HG03159 (cell line): ENCODE results near the gene ZFAND5.

Source experiments
- ATAC-seq: cut with Tn5 transposase; IDR thresholded peaks from one replicate; pipeline ENCODE4 v1.9.1; 2021; ENCODE audit warnings: mild to moderate bottlenecking, moderate library complexity; ENCODE audit not compliant: unreplicated experiment

ZFAND5 gene, protein sequence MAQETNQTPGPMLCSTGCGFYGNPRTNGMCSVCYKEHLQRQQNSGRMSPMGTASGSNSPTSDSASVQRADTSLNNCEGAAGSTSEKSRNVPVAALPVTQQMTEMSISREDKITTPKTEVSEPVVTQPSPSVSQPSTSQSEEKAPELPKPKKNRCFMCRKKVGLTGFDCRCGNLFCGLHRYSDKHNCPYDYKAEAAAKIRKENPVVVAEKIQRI

DNA sequence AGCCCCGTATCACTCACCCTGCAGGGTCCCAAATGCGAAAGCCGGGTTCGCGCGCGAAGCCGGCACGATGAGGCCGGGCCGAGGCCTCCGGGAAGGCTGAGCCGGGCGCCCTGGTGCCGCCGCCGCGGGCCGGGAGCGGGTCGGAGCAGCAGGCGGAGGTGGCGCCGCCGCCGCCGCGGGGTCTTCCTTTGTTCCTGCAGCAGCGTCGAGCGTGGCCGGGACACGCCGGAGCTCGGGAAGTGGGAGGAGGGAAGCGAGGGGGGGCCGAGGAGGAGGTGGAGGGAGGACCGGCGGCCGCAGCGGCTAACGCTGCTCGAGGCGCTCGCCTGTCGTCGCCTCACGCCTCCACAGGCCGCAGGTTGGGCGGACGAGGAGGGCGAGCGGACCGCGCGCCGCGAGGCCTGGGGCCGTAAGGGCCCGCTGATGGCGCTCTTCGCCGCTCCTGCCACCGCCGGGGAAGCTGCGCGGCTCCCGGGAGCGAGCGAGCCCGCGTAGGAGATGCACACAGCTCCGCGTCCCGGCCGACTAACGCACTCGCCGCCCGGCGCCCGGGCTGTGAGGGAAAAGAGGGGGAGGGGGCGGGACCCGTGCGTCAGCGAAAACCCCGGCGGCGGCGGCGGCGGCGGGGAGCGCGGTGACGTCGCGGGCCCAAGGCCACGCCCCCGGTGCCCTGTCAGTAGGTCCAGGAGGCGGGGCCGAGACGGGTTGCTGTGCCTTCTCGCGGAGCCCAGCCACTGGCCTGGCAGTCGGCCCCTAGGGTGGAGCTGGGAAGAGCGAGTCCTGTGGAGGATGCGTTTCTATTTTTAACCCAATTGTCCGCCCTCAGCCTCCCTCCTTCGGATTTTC, at the start of gene ZFAND5:
TSS of gene ZFAND5 (minus strand) at position 530 of the 846 bp plus-strand sequence. CDS start 4,430 bp downstream, outside the sequence.
- peak; percentile 83 for ATAC-seq

DNA sequence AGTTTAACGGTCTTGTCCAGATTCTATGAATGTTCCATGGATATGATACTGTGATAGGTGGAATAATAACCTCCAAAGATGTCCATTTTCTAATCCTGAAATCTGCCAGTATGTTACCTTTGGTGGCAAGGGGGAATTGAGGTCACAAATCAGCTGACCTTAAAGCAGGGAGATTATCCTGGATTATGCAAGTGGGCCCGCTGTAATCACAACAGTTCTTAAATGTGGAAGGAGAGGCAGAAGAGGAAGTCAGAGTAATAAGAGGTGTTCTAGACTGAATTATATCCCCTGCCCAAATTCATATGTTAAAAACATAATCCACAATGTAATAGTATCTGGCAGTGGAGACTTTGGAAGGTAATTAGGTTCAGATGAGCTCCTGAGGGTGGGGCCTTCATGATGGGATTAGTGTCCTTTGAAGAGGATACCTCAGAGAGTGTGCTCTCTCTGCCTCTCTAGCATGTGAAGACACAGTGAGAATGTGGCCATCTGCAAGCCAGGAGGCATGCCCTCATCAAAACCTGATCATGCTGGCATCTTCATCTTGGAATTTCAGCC, 47.6 kb upstream of the ZFAND5 start:
- ATAC-seq: no peak

DNA sequence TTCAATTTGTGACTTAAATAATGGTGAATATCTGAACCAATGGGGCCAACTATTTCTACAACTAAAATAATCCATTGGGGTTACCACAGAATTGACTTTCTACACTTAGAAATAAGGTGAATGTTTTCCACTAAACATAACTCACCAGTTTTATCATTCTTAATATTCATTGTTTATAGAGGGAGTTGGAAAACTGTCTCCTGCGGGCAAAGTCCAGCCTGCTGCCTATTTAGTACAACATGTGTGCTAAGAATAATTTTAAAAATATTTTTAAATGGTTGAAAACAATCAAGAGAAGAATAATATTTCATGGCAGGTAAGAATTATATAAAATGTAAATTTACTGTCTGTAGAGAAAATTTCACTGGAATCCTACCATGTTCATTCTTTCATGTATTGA, 45.2 kb upstream of the ZFAND5 start:
- ATAC-seq: no peak

DNA sequence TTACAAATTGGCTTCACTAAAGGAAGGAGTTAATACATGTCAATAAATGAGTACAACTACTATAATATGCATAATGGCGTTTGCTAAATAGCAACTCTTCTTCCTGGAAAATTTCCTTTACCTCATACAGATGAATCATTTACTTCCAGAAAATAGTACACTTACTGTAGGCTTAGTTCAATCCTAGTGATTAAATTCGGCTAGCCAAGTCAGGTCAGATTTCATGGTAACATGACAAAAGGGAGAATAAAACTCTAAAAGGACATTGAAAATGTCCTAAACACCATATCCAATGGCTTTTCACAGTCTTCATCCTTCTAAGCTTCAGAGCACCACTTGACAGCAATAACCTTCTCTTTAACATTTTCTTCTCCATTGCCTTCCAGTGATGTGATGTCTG, 42.1 kb upstream of the ZFAND5 start:
- ATAC-seq: no peak

DNA sequence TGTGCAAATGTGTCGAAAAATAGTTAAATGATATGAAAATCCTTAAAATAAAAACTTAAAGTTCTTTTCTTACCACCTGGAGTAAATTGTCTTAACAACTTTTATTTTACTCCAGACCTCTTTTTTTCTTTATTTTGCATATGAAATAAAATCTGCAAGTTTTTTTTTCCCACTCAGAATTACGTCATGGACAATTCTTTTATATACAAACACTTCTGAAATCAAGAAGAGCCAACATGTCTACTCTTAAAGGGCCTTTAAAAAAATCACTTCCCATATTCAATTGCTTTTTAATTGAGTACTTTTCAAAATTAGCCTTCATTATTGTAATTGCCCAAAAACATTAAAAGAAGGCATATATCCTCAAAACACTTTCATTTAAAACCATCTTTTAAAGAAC, 37.7 kb upstream of the ZFAND5 start:
- no peak for ATAC-seq

DNA sequence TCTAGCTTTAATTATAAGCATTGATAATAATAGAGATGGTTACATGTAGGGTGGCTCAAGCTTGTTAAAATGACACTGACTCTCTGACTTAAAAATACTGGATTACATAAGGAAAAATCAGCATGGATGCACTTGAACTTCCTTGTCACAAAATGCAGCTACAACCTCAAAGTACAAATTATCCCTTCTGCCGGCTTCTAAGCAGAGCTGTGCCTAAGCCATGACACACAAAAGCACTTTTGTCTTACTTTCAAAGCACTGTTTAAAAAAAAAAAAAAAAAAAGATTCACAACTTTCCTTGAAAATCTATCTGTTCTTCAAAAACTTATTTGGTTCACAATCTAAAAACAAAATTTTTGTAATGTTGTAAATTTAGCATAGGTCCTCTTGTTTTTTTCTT, 36.4 kb upstream of the ZFAND5 start:
- no peak for ATAC-seq

DNA sequence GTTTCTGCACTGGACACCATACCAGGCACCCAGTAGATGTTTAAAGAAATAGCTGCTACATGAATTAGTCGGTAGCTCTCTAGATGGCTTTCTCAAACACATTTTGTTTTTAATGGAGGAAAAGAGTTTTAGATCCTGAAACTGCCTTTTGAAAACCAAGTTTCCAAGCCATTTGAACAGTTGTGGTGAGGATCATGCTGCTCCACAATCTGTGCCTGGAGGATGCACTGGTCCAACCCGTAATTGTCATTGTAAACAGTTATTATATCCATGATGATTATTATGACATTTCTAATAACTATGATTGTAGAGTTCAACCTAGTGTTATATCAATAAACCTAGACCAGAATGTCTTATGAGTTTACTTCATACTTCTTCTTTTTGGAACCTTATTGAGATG, 35.9 kb upstream of the ZFAND5 start:
- no peak for ATAC-seq

DNA sequence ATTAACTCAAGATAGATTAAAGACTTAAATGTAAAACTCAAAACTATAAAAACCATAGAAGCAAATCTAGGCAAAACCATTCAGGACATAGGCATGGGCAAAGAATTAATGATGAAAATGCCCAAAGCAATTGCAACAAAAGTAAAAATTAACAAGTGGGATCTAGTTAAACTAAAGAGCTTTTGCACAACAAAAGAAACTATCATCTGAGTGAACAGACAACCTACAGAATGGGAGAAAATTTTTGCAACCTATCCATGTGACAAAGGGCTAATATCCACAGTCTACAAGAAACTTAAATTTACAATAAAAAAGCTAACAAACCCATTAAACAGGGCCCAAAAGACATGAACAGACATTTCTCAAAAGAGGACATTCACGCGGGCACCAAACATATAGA, 34.4 kb upstream of the ZFAND5 start:
- no peak for ATAC-seq

DNA sequence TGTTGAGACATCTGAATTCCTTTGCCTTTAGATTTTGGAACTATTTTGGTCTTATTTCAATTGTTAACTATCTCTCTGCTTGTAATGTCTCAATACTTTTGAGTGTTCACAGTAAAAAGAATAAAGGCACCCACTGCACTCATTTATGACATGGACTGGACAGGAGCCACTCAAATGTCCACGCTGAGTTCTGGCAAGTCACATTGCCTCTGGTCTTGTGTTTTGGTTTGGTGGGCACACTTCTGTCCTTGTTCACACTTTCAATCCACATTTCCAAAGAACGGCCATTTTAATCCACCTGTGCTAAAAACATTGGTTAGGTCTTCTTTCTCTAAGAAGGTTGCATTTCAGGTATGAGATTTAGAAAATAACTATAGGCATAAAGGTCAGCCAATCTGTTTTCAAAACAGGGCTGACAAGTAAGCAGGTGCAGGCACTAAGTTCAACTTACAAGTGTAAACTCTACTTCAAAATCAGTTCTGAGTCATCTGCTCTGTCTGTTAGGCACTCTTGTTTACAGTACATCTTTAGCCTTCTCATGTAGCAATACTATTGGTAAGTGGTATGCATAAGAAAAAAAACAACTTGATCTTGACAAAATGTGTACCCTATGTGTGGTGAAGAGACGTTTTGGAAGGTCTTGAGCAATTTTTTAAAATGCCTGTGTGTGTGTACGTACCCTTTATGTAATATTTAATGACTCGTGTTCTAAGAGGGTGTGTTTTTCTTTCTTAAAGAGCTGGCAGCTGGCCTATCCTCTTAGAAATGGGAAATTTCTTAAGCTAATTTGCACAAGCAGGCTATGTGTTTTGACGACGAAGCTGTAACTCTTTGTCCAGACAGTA, 31.5 kb upstream of the ZFAND5 start:
- no peak for ATAC-seq

DNA sequence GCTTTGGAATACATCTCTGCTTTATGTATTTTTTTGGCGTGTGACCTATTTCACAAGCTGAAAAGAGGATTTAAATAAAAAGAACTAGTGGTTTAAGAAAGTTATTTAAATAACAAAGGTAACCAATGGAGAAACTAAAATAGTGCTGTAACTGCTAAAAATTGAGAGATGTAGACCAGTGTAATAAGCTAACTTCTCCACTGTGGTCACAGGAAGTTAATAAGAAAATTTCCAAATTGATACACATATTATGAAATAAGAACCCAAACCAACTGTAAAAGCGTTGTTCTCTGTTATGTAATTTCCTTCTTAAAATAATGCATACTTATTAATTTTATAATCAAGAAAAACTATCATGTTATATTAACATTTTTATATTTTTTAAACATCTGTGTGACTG, 29.1 kb upstream of the ZFAND5 start:
- ATAC-seq: no peak

DNA sequence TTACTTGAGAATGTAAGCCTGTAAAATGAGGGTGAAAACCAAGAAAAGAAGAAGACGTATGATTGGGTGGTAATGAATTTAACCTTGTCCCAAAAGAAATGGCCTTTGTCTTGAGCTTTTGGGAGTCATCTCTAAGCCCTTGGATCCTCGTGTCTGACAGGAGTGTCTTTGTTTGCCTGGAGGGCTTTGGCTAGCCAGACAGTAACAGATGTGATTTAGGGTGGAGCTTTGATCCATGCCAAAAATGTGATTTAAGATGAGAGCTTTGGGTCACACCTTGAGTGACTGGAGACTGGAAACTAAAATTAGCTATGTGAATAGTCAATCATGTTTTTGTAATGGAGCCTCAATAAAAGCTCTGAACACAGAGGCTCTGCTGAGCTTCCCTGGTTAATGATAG, 25.9 kb upstream of the ZFAND5 start:
- ATAC-seq: no peak

DNA sequence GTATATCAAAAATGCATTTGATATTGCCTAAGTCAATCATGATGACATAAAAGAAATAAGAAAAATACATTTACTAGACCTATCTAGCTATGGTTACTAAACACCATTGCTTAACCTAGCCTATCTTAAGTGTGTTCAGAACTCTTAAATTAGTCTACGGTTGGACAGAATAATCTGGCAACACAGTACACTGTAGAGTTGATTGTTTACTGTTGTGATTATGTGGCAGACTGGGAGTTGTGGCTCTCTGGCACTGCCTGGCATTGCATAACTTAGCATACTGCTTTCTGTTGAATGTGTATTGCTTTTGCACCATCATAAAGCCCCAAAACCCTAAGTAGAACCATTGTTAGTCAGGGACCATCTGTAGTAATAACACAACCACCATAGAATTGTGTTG, 21.2 kb upstream of the ZFAND5 start:
- no peak for ATAC-seq

DNA sequence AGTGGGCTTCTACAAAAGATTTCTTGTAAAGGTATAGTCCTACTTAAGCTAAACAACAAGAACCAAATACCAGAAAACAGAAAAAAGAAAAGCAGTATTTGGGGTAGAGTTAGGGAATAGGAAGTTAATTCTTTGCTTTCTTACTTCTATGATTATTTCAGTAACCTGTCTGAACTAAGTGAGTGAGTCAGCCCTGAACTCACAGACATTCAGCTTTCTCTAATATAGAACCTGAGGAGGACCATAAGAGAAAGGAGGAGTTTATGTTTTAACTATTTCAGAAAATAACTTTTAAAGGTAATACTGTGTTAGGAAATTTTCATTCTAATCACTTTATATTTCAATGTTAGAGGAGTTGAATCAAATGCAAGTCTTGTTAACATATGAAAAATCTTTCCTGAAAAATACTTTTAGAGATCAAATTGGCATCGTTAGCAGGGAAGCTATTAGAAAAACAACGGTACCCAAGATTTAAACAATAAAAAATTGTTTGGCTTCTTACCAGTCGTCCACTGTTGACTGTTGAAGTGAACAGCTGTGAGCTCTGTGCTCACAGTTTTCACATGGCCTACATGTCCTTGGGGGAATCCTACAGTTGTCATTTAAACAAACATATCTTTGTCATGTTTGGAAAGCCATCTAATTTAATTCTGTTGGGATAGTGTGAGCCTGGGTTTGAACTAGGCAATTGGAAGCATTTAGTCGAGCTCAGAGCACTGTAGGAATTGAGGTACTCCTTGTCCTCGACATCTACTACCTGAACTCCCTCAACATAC, 19.9 kb upstream of the ZFAND5 start:
- no peak for ATAC-seq

DNA sequence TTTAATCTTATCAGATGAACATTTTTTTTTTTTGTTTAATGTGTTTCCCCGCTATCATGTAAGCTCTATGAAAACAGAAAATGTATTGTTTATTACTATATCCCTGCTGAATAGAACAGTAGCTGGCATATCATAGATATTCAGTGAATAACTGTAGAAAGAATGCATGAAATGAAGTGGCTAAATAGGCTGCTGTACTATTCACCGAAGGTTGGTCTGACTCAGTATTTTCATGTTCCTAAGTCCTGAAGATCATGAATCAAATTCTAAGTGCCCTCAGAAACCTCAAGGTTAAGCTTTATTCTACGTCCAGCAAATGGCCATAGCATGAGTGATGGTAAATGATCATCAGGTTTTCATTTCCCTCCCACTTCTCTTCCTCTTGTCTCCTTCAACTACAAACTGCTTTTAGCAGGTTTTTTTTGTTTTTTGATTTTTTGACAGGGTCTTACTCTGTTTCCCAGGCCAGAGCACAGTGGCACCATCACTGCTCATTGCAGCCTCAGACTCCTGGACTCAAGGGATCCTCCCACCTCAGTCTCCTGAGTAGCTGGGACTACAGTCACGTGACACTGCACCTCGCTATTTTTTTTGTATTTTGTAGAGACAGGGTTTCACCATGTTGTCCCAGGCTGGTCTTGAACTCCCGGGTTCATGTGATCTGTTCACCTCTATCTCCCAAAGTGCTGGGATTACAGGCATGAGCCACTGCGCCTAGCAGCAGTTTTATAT, 19.1 kb upstream of the ZFAND5 start:
- no peak for ATAC-seq

DNA sequence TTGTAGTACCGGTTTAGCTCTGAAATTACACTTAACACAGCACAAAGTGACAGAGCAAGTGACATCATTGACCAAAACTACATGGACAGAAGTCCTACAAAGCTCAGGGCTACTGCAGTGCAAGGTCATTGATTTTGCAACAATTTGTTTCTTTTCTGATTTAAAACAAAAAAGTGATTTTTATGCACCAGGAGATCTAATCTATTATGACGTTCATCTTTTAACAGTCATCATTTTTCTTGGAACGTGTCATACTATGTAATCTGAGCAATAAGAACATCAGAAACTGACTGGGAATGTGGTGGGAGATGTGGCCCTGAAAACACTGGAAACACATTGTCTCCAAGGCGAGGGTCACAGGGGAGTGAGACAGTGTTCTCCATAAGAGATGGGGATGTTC, 17.4 kb upstream of the ZFAND5 start:
- ATAC-seq: no peak

DNA sequence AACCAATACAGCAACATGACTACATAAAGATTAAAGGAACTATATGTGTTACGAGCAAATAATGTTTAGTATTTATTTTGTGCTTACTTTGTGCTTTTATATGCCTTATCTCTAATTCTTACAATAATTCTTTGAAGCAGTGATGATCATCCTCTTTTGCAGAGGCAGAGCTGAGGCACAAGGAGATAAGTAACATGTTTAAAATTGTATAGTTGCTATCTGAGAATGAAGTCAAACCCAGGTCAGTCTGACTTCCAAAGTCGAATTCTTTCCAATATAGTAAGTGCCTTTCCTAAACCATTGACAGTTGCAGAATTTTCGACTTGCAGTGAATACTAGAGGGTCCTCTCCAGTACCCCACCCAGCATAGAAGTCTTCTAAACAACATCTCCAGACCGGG, 12.0 kb upstream of the ZFAND5 start:
- ATAC-seq: no peak

DNA sequence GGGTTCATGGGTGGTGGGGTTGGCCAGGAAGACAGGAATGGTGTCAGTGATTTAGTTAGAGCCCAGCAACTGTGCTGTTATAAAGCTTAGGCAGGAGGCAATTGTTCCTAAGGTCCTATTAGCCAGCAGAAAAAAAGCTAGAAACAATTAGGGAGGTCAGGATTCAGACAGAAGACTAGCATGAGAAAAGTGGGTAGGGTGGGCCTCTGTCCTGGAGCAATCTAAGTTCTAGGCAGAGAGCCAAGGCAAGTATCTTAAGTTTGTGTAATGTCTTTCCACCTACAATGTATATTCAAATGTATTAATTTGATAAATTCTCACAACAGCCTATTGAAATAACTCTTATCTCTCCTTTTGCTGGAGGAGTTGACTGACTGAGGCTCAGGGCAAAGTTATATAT, 6.1 kb upstream of the ZFAND5 start:
- ATAC-seq: no peak

DNA sequence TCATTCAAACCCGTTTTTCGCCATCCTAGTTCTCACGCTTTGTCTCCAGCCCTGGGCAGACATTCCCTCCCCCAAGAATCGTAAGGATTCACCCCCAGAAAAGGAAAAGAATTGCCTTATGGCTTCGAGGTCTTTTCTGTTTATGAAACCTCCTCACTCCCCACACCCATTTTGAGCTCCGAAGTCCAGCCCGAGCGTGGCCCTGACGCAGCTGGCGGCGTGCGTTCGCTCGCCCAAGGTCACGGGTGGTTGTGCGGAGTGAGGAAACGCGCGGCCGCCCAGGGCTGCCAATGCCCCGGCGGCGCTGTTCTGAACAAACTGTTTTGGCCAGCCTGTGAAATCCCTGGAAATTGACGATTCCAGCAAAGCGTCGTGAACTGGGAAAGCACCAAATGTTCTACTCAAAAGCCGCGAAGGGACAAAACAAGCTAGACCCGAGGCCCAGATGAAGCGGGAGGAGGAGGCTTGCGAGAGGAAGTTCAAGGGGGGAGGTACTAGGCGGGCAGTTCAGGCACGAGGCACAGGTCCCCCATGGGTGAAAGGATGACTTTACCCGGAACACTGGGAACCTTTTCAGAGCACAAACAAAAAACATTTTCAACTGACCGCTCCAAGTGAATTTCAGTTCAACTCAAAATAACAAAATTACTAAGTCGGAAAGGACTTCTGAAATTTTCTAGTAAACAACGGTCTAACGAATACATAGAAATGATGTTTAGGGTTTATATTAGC, 683 bp upstream of the ZFAND5 start:
- peak; percentile 37 for ATAC-seq
